PC-3 (cell line): ENCODE results near the gene PFKFB3.

Experiments used
- EZH2 ChIP-seq: fragments of 300-600 bp; sonication (generic); IDR thresholded peaks from one replicate; pipeline ENCODE4 v1.6.1; 2017; ENCODE audit warnings: antibody characterized with exemption, mild to moderate bottlenecking, low read length; ENCODE audit not compliant: unreplicated experiment
- TF ChIP-seq, protein P1 (sequence below): fragments of 300-600 bp; sonication (generic); conservative IDR thresholded peaks from 2 replicates; pipeline ENCODE4 v1.5.1; 2017; ENCODE audit warnings: antibody characterized with exemption, low read depth, mild to moderate bottlenecking, low read length

GRCh38 chr10:6197321-6197720 lies 5.4 kb upstream of the PFKFB3 start:
- TF ChIP-seq, protein P1, sequence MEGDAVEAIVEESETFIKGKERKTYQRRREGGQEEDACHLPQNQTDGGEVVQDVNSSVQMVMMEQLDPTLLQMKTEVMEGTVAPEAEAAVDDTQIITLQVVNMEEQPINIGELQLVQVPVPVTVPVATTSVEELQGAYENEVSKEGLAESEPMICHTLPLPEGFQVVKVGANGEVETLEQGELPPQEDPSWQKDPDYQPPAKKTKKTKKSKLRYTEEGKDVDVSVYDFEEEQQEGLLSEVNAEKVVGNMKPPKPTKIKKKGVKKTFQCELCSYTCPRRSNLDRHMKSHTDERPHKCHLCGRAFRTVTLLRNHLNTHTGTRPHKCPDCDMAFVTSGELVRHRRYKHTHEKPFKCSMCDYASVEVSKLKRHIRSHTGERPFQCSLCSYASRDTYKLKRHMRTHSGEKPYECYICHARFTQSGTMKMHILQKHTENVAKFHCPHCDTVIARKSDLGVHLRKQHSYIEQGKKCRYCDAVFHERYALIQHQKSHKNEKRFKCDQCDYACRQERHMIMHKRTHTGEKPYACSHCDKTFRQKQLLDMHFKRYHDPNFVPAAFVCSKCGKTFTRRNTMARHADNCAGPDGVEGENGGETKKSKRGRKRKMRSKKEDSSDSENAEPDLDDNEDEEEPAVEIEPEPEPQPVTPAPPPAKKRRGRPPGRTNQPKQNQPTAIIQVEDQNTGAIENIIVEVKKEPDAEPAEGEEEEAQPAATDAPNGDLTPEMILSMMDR, result no peak
- TF ChIP-seq EZH2, result no peak
